ENCODE data around the gene PPME1.

GRCh38 chr11:74272276-74272675 lies 101.2 kb downstream of the PPME1 start:
- no peak for TF ChIP-seq CTCF (IDR thresholded peaks at IDR 0.05)
- TF ChIP-seq EP300 (IDR thresholded peaks at IDR 0.05), result no peak

Measured in stomach (tissue), 4 donors.